ENCODE measurements around the gene DOK6.

DOK6 gene

GRCh38 chr18:69557282-69557681 lies 156.6 kb downstream of the DOK6 start:
- no peak for DNase-seq

GRCh38 chr18:69558052-69558451 lies 157.4 kb downstream of the DOK6 start:
- DNase-seq, result no peak

GRCh38 chr18:69559604-69560003 lies 158.9 kb downstream of the DOK6 start:
- DNase-seq, result no peak

- no peak for DNase-seq
Measured at GRCh38 chr18:69564602-69565001, 163.9 kb downstream of the DOK6 start.

GRCh38 chr18:69567813-69568488 lies 167.3 kb downstream of the DOK6 start:
- DNase-seq, result no peak

- DNase-seq, result no peak
Measured at GRCh38 chr18:69569133-69569532, 168.4 kb downstream of the DOK6 start.

GRCh38 chr18:69574401-69574800 lies 173.7 kb downstream of the DOK6 start:
- no peak for DNase-seq

- DNase-seq, result peak; percentile 12 to 27 (median 13)
Measured at GRCh38 chr18:69580107-69580506, 179.4 kb downstream of the DOK6 start.

GRCh38 chr18:69584429-69584828 lies 183.7 kb downstream of the DOK6 start:
- no peak for DNase-seq

- DNase-seq, result no peak
Measured at GRCh38 chr18:69585696-69586095, 185.0 kb downstream of the DOK6 start.

GRCh38 chr18:69586537-69586936 lies 185.8 kb downstream of the DOK6 start:
- DNase-seq, result no peak

- DNase-seq, result no peak
Measured at GRCh38 chr18:69588301-69588700, 187.6 kb downstream of the DOK6 start.

- DNase-seq, result no peak
Measured at GRCh38 chr18:69590150-69590549, 189.5 kb downstream of the DOK6 start.

GRCh38 chr18:69596345-69596744 lies 195.7 kb downstream of the DOK6 start:
- DNase-seq, result no peak

GRCh38 chr18:69597561-69597960 lies 196.9 kb downstream of the DOK6 start:
- DNase-seq, result no peak

- no peak for DNase-seq
Measured at GRCh38 chr18:69599377-69599776, 198.7 kb downstream of the DOK6 start.

GRCh38 chr18:69612242-69612641 lies 211.6 kb downstream of the DOK6 start:
- DNase-seq, result no peak

GRCh38 chr18:69616114-69616513 lies 215.4 kb downstream of the DOK6 start:
- DNase-seq, result no peak

- DNase-seq, result no peak
Measured at GRCh38 chr18:69617408-69617807, 216.7 kb downstream of the DOK6 start.

GRCh38 chr18:69617888-69618287 lies 217.2 kb downstream of the DOK6 start:
- DNase-seq, result no peak

- no peak for DNase-seq
Measured at GRCh38 chr18:69622184-69622583, 221.5 kb downstream of the DOK6 start.

- no peak for DNase-seq
Measured at GRCh38 chr18:69622961-69623360, 222.3 kb downstream of the DOK6 start.

GRCh38 chr18:69626171-69626570 lies 225.5 kb downstream of the DOK6 start:
- no peak for DNase-seq

- DNase-seq, result no peak
Measured at GRCh38 chr18:69626643-69627242, 226.1 kb downstream of the DOK6 start.

- DNase-seq, result no peak
Measured at GRCh38 chr18:69628774-69629359, 228.2 kb downstream of the DOK6 start.

All from suppressor macrophage treated with lipopolysaccharide for 1 hour (primary cell).